Measurements from ENCODE around the gene TGFB1I1. TPM values are rescaled to one million over a fixed set of nuclear protein-coding genes. Genes with fewer than 3 reads are reported as not detected.

TGFB1I1 gene
- total and polyA plus RNA-seq, 2 donors (not counting 3 experiments of a cell fraction or from before 2014, with no cell fraction given), result 73.7 to 115 TPM

DNA sequence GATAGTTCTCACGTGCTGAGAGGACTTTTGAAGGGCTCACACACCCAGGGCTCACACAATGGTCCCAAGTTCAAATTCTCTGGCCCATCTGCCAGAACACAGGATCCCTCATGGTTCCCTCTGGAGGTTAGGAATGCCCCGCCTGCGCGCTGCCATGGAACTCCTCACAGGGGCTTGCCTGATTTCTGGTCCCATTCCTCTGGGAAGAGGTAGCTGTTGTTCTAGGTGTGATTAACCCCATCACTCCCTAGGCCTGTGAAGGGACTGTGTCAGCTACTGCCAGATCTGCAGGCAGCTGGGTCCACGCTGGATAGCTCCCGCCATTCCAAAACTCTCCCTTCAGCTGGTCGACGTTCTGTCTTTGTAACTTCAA is 15.0 kb upstream of the TGFB1I1 start:
- Histone ChIP-seq H3K4me2 (ENCODE audit: insufficient read depth, low read length) (no peak overlapping the region), H3K9me3 (replicated peaks; ENCODE audit: control insufficient read depth, insufficient read depth, low read length) (no peaks in the 10 kb centered on the region), H3K9me1 (replicated peaks; ENCODE audit: control insufficient read depth, extremely low read depth, insufficient read depth, low read length) (no peaks in the 10 kb centered on the region), H3K4me3 (replicated peaks in 1 of 3; ENCODE audit: insufficient read depth in 1 of 3, low read depth in 1 of 3, low read length in 3 of 3) (no peak overlapping the region), H3K36me3 (ENCODE audit: control insufficient read depth in 2 of 2, extremely low read depth in 1 of 2, insufficient read depth in 2 of 2, low read length in 2 of 2) (peaks cover 0 to 3% of the 10 kb centered on the region in 2 experiments), H2AFZ (ENCODE audit: low read depth, low read length) (no peak overlapping the region), H3K9ac (replicated peaks; ENCODE audit: extremely low read depth, insufficient read depth, low read length) (no peak overlapping the region), H3K27me3 (ENCODE audit: control insufficient read depth in 2 of 2, insufficient read depth in 2 of 2, low read length in 2 of 2) (no peaks in the 10 kb centered on the region), H3K27ac (ENCODE audit: insufficient read depth, low read depth, low read length) (no peak overlapping the region), H4K20me1 (replicated peaks; ENCODE audit: control insufficient read depth, extremely low read depth, insufficient read depth, low read length) (no peaks in the 10 kb centered on the region), H3K4me1 (ENCODE audit: control insufficient read depth, extremely low read depth, insufficient read depth, low read length) (peaks cover 37% of the 10 kb centered on the region), H3K79me2 (ENCODE audit: control insufficient read depth, insufficient read depth, low read length) (peaks cover 41% of the 10 kb centered on the region)
- dilution Hi-C loops (cut with MboI; ENCODE audit: extremely low pct_ligation_motif_present, low sequenced_read_pairs) (no loop called here), intact Hi-C loops (cut with micrococcal nuclease) (loop anchor here (5.0 kb wide), 3 partner anchors 255 to 275 kb away; partner anchors contain the start of genes FUS and PYCARD)
- DNase-seq (ENCODE audit: low read depth, low spot score) (no peak), FAIRE-seq (no peak)
- CTCF ChIA-PET, result interaction anchor here (2.1 to 4.3 kb wide), 3 partner anchors 12 to 412 kb away, joined by 6 to 53 read pairs (median 12); partner anchors contain the start of gene TGFB1I1
- TF ChIP-seq, protein P1, sequence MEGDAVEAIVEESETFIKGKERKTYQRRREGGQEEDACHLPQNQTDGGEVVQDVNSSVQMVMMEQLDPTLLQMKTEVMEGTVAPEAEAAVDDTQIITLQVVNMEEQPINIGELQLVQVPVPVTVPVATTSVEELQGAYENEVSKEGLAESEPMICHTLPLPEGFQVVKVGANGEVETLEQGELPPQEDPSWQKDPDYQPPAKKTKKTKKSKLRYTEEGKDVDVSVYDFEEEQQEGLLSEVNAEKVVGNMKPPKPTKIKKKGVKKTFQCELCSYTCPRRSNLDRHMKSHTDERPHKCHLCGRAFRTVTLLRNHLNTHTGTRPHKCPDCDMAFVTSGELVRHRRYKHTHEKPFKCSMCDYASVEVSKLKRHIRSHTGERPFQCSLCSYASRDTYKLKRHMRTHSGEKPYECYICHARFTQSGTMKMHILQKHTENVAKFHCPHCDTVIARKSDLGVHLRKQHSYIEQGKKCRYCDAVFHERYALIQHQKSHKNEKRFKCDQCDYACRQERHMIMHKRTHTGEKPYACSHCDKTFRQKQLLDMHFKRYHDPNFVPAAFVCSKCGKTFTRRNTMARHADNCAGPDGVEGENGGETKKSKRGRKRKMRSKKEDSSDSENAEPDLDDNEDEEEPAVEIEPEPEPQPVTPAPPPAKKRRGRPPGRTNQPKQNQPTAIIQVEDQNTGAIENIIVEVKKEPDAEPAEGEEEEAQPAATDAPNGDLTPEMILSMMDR (IDR thresholded peaks at IDR 0.05; ENCODE audit: extremely low read depth in 1 of 2, insufficient read depth in 1 of 2, low read depth in 1 of 2, low read length in 2 of 2), result no peak
- no peak for TF ChIP-seq JUN (IDR thresholded peaks at IDR 0.05; ENCODE audit: borderline replicate concordance, insufficient read depth, insufficient read length, low read depth)
- TF ChIP-seq POLR2AphosphoS5 (IDR thresholded peaks at IDR 0.05; ENCODE audit: insufficient read depth, low read depth, low read length), result no peak
- TF ChIP-seq POLR2A (IDR thresholded peaks at IDR 0.05; ENCODE audit: low read depth, low read length), result no peak
- TF ChIP-seq, protein P2, sequence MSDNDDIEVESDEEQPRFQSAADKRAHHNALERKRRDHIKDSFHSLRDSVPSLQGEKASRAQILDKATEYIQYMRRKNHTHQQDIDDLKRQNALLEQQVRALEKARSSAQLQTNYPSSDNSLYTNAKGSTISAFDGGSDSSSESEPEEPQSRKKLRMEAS (IDR thresholded peaks at IDR 0.05; ENCODE audit: insufficient read depth, insufficient read length), result no peak
- no peak for TF ChIP-seq FOS (IDR thresholded peaks at IDR 0.05; ENCODE audit: borderline replicate concordance, insufficient read depth, low read length)
- TF ChIP-seq MYC (IDR thresholded peaks at IDR 0.05; ENCODE audit: low read depth, low read length), result no peak
- no peak for TF ChIP-seq EZH2 (IDR thresholded peaks at IDR 0.05; ENCODE audit: borderline replicate concordance, low read depth, low read length, severe bottlenecking)
- TF ChIP-seq GATA2 (IDR thresholded peaks at IDR 0.05; ENCODE audit: insufficient read depth, insufficient read length, low read depth, low read length), result no peak
- POLR2A ChIA-PET, result interaction anchor here (1.2 to 1.3 kb wide), 2 partner anchors 14 to 256 kb away, joined by 3 to 4 read pairs; partner anchors contain the start of gene ZNF843
- BruUV-seq (replicated peaks), result no TSS peak
